GM19351 (cell line): ENCODE data around the gene TRAPPC10.
"Not testable (repeated sequence)": the region's sequence is repeated elsewhere in the genome, so short reads cannot be mapped to it uniquely, and the experiment has no call there.

ENCODE experiments used
- ATAC-seq: cut with Tn5 transposase; IDR thresholded peaks from one replicate; pipeline ENCODE4 v1.9.1; 2021; ENCODE audit warnings: mild to moderate bottlenecking, moderate library complexity; ENCODE audit not compliant: unreplicated experiment

Gene TRAPPC10

GRCh38 chr21:44140552-44140932 lies 128.4 kb downstream of the TRAPPC10 start:
- not testable (repeated sequence) for ATAC-seq

- ATAC-seq, result not testable (repeated sequence)
Observed at GRCh38 chr21:44142470-44142869, 130.4 kb downstream of the TRAPPC10 start.

DNA sequence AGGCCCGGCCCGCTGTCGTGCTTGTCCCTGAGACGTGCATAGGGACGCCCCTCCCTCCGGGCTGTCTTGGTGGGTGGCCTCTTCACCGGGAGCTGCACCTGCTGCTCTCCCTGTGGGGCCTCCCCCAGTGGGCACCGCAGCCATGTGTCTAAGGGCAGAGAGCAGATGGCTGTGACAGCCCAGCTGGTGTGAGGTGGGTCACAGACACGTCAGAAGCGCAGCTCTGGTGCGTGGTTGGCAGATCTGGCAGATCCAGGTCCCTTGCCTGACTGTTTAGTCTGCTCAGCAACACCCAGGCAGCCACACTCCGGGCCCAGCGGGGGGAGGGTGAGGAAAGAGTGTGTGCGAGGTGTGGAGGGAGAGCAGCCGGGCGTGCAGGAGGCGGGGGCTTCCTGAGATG lies 131.3 kb downstream of the TRAPPC10 start:
- peak; percentile 37 for ATAC-seq

DNA sequence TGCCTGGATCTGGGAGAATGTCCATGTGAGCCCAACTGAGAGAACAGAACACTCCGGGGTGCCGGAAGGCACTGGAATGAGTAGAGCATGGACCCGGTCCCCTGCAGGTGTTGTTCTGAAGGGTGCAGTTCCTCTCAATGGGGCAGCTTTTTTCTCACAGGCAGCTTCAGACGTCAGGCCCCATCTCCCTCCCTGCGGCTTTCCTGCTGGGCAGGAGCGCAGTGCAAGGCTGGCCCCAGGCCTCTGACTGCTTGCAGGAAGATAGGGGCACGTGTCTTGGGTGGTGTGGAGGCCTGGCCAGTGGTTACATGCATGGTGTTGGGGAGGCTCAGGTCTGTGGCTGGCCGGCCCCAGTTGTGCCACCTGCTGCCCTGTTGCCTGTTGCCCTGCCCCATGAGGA lies 131.9 kb downstream of the TRAPPC10 start:
- not testable (repeated sequence) for ATAC-seq

DNA sequence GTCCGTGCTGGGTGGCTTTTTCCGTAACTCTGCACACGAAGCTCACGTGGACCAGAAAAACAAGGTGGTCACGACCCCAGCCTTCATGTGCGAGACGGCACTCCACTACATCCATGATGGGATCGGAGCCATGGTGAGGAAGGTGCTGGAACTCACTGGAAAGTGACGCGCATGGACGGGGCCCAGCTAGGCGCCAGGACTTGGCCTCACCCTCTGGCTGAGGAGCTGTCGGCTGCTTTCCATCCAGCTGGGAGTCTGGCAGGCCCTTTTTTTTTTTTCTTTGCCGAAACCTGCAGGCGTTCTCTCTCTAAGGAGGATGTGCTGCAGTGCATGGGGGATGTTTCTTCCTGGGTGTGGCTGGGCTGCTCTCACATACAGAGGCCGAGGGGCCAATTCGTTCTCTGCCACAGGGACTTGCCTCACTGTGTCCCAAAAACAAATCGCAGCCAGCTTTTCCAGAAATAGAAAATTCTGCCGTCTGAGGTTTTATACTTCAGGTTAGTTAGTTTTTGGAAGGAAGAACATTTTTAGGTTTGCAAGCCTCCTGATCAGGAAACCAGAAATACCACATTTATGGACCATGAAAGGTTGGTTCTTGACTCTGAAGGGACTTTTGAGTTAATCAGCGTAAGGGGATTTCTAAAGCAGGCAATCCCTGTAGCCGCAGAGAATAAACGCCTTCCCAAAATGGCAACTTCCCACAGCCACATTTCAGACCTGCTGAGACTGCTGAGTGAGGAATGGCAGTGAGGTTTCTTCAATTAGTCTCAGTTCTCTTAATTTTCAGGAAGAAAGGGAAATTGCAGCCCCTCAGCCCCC lies 132.9 kb downstream of the TRAPPC10 start:
- not testable (repeated sequence) for ATAC-seq

GRCh38 chr21:44145616-44146015 lies 133.5 kb downstream of the TRAPPC10 start:
- not testable (repeated sequence) for ATAC-seq

- ATAC-seq, result not testable (repeated sequence)
Observed at GRCh38 chr21:44147108-44147507, 135.0 kb downstream of the TRAPPC10 start.

GRCh38 chr21:44150255-44150654 lies 138.1 kb downstream of the TRAPPC10 start:
- not testable (repeated sequence) for ATAC-seq

DNA sequence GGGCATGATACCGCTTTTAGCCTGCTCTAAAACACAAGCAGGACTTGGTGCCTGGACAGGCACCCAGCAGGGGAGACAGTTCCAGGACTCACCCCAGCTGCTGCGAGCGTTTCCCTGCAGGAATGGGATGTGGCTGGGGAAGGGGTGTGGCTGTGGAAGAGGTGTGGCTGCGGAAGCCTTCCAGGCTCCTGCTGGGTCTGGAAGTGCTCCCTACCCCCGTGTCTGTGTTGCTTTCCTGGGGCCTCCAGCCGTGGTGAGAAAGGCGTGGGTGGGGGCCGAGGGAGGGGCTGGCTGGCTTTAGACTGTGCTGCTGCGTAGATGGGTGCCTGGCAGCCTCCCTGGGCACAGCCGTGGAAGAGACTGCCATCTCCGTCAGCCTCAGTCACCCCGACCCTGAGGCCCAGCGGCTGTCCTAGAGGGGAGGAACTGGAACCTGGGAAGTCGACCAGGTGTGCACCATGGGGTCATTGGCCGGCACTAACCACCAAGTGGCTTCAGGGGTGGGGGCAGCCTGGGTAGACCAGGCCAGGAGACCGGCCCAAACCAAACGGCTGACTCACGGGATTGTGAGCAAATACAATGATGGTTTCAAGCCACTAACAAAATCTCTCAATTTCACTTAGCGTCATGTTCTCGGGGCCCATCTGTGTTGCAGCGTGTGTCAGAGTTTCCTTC lies 141.2 kb downstream of the TRAPPC10 start:
- not testable (repeated sequence) for ATAC-seq

- ATAC-seq, result not testable (repeated sequence)
Observed at GRCh38 chr21:44153889-44154228, 141.8 kb downstream of the TRAPPC10 start.

GRCh38 chr21:44154816-44155230 lies 142.7 kb downstream of the TRAPPC10 start:
- peak; percentile 19 for ATAC-seq

- ATAC-seq, result peak; percentile 45
Observed at GRCh38 chr21:44155231-44155993, 143.3 kb downstream of the TRAPPC10 start.

DNA sequence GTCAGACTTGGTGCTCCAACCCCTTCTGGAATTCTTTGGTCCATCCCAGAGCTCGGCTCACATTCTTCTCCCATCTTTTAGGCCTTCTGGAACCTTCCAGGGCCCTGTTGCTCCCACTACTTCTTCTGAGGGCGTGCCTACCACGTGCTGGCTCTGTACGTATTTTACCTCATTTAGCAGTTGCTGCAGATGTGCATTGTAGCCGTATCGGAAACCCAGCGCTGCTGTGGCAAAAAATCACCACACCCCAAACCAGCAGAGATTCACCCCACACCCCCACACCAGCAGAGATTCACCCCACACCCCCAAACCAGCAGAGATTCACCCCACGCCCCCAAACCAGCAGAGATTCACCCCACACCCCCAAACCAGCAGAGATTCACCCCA lies 143.9 kb downstream of the TRAPPC10 start:
- ATAC-seq, result not testable (repeated sequence)
